ENCODE data around the gene CHD1.

Gene CHD1

DNA sequence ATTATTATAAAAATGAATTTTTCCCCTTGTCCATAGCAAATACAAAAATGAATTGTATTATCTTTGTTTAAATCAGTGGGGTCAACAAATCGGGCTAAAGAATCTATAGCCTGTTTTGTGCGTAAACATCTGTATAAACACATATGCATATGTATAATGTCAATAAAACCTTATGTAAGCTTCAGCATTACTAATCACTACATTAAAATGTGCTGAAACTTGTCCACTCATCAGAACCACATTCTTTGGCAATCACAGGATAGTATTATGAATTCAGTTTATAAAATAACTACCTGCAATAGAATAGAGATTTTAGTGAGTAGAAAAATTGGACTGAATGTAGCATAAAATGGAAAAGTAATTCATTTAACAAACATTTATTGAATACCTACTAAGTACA lies 124.7 kb downstream of the CHD1 start:
- DNase-seq = no peak

Measured in SHP77 (cell line).